Measurements from ENCODE around the gene RASL12.
A peak's percentile ranks its signal among the peaks of the same experiment; 100 is the strongest.

RASL12 gene

GRCh38 chr15:65059931-65060596, 7.7 kb downstream of the RASL12 start:
- H3K4me1 Mint-ChIP-seq: peaks cover 3% of the 10 kb centered on the region
- peaks cover 38% of the 10 kb centered on the region for H3K27me3 Mint-ChIP-seq
- H3K36me3 Mint-ChIP-seq: no peaks in the 10 kb centered on the region
- H3K27ac Mint-ChIP-seq: no peak overlapping the region
- H3K4me3 Mint-ChIP-seq: no peak overlapping the region
- DNase-seq: no peak
- CTCF ChIA-PET: interaction anchor here (0.9 kb wide), 1 partner anchor 41 kb away, joined by 3 read pairs; no protein-coding TSS in a partner anchor
- H3K9me3 Mint-ChIP-seq: no peaks in the 10 kb centered on the region

GRCh38 chr15:65059369-65059750, 8.4 kb downstream of the RASL12 start:
- CTCF ChIA-PET: no interaction called here
- Mint-ChIP-seq H3K9me3 (no peaks in the 10 kb centered on the region), H3K27me3 (peaks cover 31% of the 10 kb centered on the region), H3K36me3 (no peaks in the 10 kb centered on the region), H3K4me3 (no peak overlapping the region), H3K4me1 (peaks cover 3% of the 10 kb centered on the region), H3K27ac (no peak overlapping the region)
- no peak for DNase-seq

DNA sequence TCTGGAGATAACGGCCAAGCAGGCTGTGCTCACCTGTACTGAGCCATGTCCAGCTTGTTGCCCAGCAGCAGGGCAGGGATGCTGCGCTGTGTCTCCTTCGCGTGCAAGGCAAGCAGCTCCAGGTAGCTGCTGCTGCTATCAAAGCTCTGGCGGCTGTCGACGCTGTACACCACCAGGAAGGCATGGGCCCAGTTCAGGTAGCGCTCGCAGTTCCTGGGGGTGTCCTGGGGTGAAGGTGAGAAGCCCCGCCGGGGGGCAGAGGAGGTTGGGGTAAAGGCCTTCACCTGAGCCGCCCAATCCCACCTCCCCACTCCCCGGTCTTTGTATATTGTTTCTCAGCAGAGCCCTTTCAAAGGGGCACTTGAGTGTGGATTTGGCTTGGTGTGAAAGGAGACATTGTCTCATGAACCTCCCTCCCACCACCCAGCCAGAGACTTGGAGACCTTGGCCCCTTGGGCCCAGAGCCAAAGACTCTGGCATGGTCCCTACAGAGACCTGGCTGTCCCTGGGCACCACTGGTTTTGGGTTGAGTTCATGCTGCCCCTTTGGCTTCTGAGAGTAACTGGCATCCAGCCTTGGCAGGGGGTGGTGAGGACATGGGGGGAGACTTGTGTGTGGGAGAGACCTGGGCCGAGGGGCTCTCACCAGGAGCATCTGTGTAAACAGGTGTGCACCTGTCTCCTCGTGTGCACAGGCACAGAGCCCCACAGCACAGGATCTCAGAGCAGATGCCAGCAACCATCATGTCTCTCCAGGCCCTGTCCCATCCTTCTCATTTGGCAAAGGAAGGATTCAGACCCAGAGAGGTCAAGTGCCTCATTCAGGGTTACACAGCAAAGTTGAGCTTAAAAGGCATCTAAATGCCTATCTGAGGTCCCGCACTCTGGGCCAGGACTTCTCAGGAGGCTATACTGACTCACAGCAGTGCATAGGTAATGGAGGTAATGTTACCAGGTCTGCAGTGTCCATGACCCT, 9.1 kb downstream of the RASL12 start:
- DNase-seq: no peak
- Mint-ChIP-seq H3K4me3 (no peak overlapping the region), H3K27ac (no peak overlapping the region), H3K9me3 (no peaks in the 10 kb centered on the region), H3K27me3 (peaks cover 30% of the 10 kb centered on the region), H3K36me3 (no peaks in the 10 kb centered on the region), H3K4me1 (peaks cover 3% of the 10 kb centered on the region)
- CTCF ChIA-PET: no interaction called here

DNA sequence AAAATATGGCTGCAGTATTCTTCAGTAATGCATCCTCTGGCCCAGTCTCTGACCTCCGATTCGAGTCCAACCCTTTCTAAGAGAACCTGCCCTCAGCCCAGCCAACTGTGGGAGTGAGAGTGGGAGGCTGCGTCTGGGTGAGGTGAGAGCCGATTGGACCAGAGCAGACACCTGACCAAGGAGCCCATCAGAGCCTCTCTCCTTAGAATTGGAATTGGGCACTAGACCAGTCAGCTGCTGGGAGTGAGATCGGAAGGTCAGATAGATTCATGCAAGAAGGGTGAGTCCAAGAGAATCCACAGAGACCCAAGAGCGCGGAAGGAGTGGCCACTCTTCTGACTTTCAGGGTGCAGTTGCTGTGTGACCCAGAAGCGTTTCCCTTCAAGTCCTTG, 10.2 kb downstream of the RASL12 start:
- CTCF ChIA-PET: no interaction called here
- Mint-ChIP-seq H3K36me3 (no peaks in the 10 kb centered on the region), H3K4me1 (peaks cover 3% of the 10 kb centered on the region), H3K27ac (peak overlapping the region; percentile 39), H3K9me3 (no peaks in the 10 kb centered on the region), H3K4me3 (no peak overlapping the region), H3K27me3 (peaks cover 18% of the 10 kb centered on the region)
- no peak for DNase-seq

- no peak overlapping the region for H3K4me3 Mint-ChIP-seq
- DNase-seq: no peak
- CTCF ChIA-PET: interaction anchor here (0.9 to 5.5 kb wide), 6 partner anchors 9 to 242 kb away, joined by 3 to 31 read pairs (median 18); partner anchors contain the start of gene KBTBD13
- no peak overlapping the region for H3K27ac Mint-ChIP-seq
- H3K27me3 Mint-ChIP-seq: peaks cover 18% of the 10 kb centered on the region
- no peaks in the 10 kb centered on the region for H3K9me3 Mint-ChIP-seq
- no peaks in the 10 kb centered on the region for H3K36me3 Mint-ChIP-seq
- peaks cover 3% of the 10 kb centered on the region for H3K4me1 Mint-ChIP-seq
Measured at GRCh38 chr15:65056868-65057548, 10.8 kb downstream of the RASL12 start.

DNA sequence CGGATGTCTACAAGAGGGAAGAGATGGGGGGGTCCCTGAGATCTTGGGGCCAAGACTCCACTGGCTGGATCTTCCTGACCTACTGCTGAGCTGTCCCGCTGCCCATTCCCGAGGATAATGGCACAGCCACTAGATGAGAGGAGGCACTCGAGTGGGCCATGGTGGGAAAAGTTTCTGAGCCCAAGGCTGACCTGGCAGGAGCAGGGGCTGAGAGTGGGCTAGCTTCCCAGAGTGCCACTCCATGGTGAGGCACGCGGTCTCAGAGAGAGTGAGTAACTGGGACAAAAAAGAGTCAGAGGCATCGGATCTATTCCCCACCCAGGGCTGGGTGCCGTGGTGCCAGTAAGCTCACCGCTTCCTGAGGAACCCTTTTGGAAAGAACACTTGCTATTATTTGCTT, 11.7 kb downstream of the RASL12 start:
- Mint-ChIP-seq H3K9me3 (no peaks in the 10 kb centered on the region), H3K27ac (no peak overlapping the region), H3K4me3 (no peak overlapping the region), H3K4me1 (peaks cover 3% of the 10 kb centered on the region), H3K36me3 (no peaks in the 10 kb centered on the region), H3K27me3 (peaks cover 18% of the 10 kb centered on the region)
- CTCF ChIA-PET: interaction anchor here (0.7 to 5.5 kb wide), 9 partner anchors 8 to 249 kb away, joined by 3 to 31 read pairs (median 7); partner anchors contain the start of gene KBTBD13
- DNase-seq: no peak

- CTCF ChIA-PET: interaction anchor here (0.6 to 5.5 kb wide), 16 partner anchors 9 to 243 kb away, joined by 3 to 31 read pairs (median 4); partner anchors contain the start of gene KBTBD13
- H3K4me3 Mint-ChIP-seq: no peak overlapping the region
- H3K4me1 Mint-ChIP-seq: peaks cover 3% of the 10 kb centered on the region
- H3K36me3 Mint-ChIP-seq: no peaks in the 10 kb centered on the region
- peaks cover 15% of the 10 kb centered on the region for H3K27me3 Mint-ChIP-seq
- no peak for DNase-seq
- no peaks in the 10 kb centered on the region for H3K9me3 Mint-ChIP-seq
- no peak overlapping the region for H3K27ac Mint-ChIP-seq
Measured at GRCh38 chr15:65055201-65055870, 12.5 kb downstream of the RASL12 start.

DNA sequence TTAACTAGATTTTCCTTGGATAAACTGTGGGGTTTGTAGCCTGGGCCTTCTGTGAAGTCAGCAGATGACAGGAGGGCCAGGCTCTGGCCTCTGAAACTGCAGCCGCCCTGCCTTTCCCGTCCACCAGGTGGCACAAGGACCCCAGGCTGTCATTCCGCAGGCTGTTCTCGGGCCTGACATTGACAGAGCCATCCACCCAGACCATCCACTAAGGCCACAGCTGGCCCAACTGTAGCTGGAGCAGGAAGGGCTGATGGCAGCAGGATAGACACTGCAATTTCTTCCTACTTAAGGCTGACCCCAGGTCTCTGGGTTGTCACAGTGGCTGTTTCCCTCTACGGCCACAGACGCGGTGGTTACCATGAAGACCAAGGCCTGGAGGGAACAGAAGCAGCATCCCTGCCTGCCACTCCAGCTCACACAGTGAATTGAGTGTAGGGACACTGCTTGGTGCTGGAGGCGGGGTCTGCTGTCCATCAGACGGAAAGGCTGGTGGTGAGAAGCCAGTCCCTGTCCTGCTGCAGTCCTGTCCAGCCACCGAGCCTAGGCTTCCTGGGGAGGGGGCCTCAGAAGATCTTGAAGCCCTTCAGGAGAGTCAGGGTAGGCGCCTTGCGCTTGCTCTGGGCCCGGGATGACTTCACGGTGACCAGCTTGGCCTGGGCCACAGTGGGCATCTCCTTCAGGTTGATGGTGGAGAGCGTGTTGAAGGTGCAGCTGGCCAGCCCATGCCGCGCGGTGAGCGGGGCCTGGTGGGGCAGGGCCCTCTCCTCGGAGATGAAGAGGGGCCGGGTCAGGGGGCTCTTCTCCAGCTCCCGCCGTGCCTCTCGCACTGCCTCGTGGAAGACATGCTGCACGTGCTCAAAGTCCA, 13.2 kb downstream of the RASL12 start:
- no peak overlapping the region for H3K4me3 Mint-ChIP-seq
- H3K27me3 Mint-ChIP-seq: peaks cover 20% of the 10 kb centered on the region
- no peak overlapping the region for H3K27ac Mint-ChIP-seq
- H3K4me1 Mint-ChIP-seq: peaks cover 10% of the 10 kb centered on the region
- peak; percentile 74 for DNase-seq
- H3K36me3 Mint-ChIP-seq: no peaks in the 10 kb centered on the region
- H3K9me3 Mint-ChIP-seq: no peaks in the 10 kb centered on the region
- CTCF ChIA-PET: interaction anchor here (0.5 to 5.5 kb wide), 15 partner anchors 9 to 619 kb away, joined by 3 to 31 read pairs (median 5); partner anchors contain the start of gene KBTBD13

DNA sequence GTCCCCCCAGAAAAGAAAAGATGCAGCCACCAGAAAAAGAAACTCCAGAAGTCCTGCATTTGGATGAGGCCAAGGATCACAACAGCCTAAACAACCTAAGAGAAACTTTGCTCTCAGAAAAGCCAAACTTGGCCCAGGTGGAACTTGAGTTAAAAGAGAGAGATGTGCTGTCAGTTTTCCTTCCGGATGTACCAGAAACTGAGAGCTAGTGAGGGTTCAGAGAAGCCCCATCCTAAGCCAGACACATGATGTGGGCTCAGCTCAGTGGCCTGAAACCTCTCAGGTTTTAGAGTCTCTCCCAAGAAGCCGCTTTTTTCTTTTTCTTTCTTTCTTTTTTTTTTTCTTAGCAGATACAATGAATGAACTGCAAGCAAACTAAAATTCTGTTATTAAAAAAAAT, 14.8 kb downstream of the RASL12 start:
- CTCF ChIA-PET: interaction anchor here (0.9 to 5.5 kb wide), 6 partner anchors 10 to 246 kb away, joined by 3 to 31 read pairs (median 21); partner anchors contain the start of gene KBTBD13
- no peak for DNase-seq
- Mint-ChIP-seq H3K9me3 (no peaks in the 10 kb centered on the region), H3K36me3 (no peaks in the 10 kb centered on the region), H3K27ac (no peak overlapping the region), H3K4me3 (no peak overlapping the region), H3K4me1 (peaks cover 15% of the 10 kb centered on the region), H3K27me3 (peaks cover 21% of the 10 kb centered on the region)

GRCh38 chr15:65051266-65051665, 16.5 kb downstream of the RASL12 start:
- Mint-ChIP-seq H3K4me3 (no peak overlapping the region), H3K36me3 (no peaks in the 10 kb centered on the region), H3K4me1 (peaks cover 15% of the 10 kb centered on the region), H3K27ac (no peak overlapping the region), H3K27me3 (peaks cover 21% of the 10 kb centered on the region), H3K9me3 (no peaks in the 10 kb centered on the region)
- CTCF ChIA-PET: interaction anchor here (0.8 to 5.5 kb wide), 5 partner anchors 10 to 247 kb away, joined by 3 to 31 read pairs (median 4); no protein-coding TSS in a partner anchor
- DNase-seq: no peak

- CTCF ChIA-PET: interaction anchor here (1.7 to 1.8 kb wide), 2 partner anchors 12 to 28 kb away, joined by 4 to 6 read pairs; no protein-coding TSS in a partner anchor
- no peak for DNase-seq
- Mint-ChIP-seq H3K36me3 (no peaks in the 10 kb centered on the region), H3K4me3 (no peak overlapping the region), H3K27me3 (peaks cover 19% of the 10 kb centered on the region), H3K9me3 (no peaks in the 10 kb centered on the region), H3K4me1 (peaks cover 13% of the 10 kb centered on the region), H3K27ac (no peak overlapping the region)
Measured at GRCh38 chr15:65050270-65050669, 17.5 kb downstream of the RASL12 start.

DNA sequence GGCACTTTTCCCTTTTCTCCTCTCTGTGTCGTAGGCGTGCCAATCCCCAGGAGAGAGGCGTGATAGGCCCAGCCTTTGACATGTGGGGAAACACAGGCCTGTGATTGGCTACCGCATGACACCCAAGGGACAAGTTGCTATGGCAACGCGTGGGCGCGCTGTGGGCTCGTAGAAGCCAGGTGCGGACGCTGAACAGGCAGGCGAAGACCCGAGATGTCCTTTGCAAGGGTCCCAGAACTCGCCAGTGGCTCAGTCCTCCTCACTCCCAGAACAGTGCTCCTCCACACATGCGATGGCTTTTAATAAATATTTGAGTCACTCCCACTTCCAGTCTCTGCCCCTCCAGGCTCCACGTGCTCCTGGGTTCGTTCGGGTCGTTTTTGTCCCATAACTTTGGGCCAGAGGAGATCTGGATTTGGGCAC, 18.4 kb downstream of the RASL12 start:
- Mint-ChIP-seq H3K27me3 (peaks cover 25% of the 10 kb centered on the region), H3K27ac (no peak overlapping the region), H3K4me1 (peaks cover 13% of the 10 kb centered on the region), H3K4me3 (peak overlapping the region; percentile 44), H3K36me3 (no peaks in the 10 kb centered on the region), H3K9me3 (no peaks in the 10 kb centered on the region)
- peak; percentile 92 for DNase-seq
- CTCF ChIA-PET: interaction anchor here (1.7 to 1.8 kb wide), 2 partner anchors 11 to 29 kb away, joined by 4 to 6 read pairs; no protein-coding TSS in a partner anchor
